Psoas muscle (tissue), 8 donors: ENCODE measurements around the gene UNK. TPM values are rescaled to one million over a fixed set of nuclear protein-coding genes. Genes with fewer than 3 reads are reported as not detected.

Experiments used
- ATAC-seq, 4 donors: fragments of 200-7000 bp; cut with Tn5 transposase; one replicate each; pipeline ENCODE4 v1.9.1; 2020; ENCODE audit warnings: moderate library complexity in 3 of 4, mild to moderate bottlenecking in 2 of 4
- DNase-seq, 2 donors: peaks; one replicate each; pipeline ENCODE4 v3.0.0-alpha.2; 2020
- H3K27ac ChIP-seq: fragments of 200-600 bp; one replicate; pipeline ENCODE4 v1.8.0; 2022
- H3K27me3 ChIP-seq, 3 donors: fragments of 200-600 bp in 1 of 3; one replicate each; pipeline versions ENCODE4 v1.6.1 to v1.8.0; 2013 to 2022; ENCODE audit warnings: low read length in 2 of 3, mild to moderate bottlenecking in 2 of 3, moderate library complexity in 1 of 3; ENCODE audit not compliant: insufficient read depth in 3 of 3
- H3K36me3 ChIP-seq, 2 donors: fragments of 200-600 bp in 1 of 2; one replicate each; pipeline versions ENCODE4 v1.6.1 to v1.8.0; 2013 to 2022; ENCODE audit warnings: low read depth in 1 of 2, mild to moderate bottlenecking in 1 of 2, moderate library complexity in 1 of 2; ENCODE audit not compliant: insufficient read depth in 1 of 2
- H3K4me1 ChIP-seq: fragments of 200-600 bp; one replicate; pipeline ENCODE4 v1.8.0; 2022
- H3K4me3 ChIP-seq: fragments of 200-600 bp; one replicate; pipeline ENCODE4 v1.8.0; 2022; ENCODE audit warnings: mild to moderate bottlenecking
- H3K9me3 ChIP-seq: fragments of 200-600 bp; one replicate; pipeline ENCODE4 v1.8.0; 2022
- WGBS, 3 donors: extraction: QIAGEN DNeasy Blood & Tissue Kit; methylation state at CpG; one replicate each; pipeline versions ENCODE4 v1.1.6 to v1.1.7; 2013; 5-methylcytosine and 5-hydroxymethylcytosine counted together
- intact Hi-C, 2 donors: fragments of 100-400 bp; cut with DNase I; formaldehyde crosslinking; loops; one replicate each; pipeline versions ENCODE4 v1.11.0 to v1.14.2; 2022
- polyA plus RNA-seq, 3 donors: library from polyadenylated mRNA; stranded (reverse); fragments of 200-250 nt; gene quantifications; one replicate each; pipeline ENCODE4 v1.2.3, GENCODE V29; 2013
- total RNA-seq, 4 donors: library from RNA; stranded (reverse); fragmentation: NEBNext Ultra II Directional in 2 of 4; extraction: Animal tissue kit (Norgen Biotek cat#: 25700) in 2 of 4; gene quantifications; one replicate each; pipeline versions ENCODE4 v1.2.1 to v1.2.4, GENCODE V29; 2021 to 2023
- TF ChIP-seq, protein P1 (sequence below): fragments of 200-600 bp; IDR thresholded peaks from one replicate; pipeline ENCODE4 v1.8.0; 2022; ENCODE audit warnings: antibody characterized with exemption
- donor health status: healthy with polysubstance abuse.
- donor health status: DM: no; HTN: no; CAD: no; lungs with moderate emphysema.
- donor health status: Bipolar disorder and iron deficiency.
- donor health status: healthy.
- donor health status: DM: yes; HTN: yes; CAD: no.
- donor health status: DM: no; HTN: no; CAD: no.
- donor health status: DM: no; HTN: no; CAD: no.
- donor health status: DM: yes; HTN: yes; CAD: no.

Gene UNK
- total and polyA plus RNA-seq, 7 donors, result 6.9 to 13.7 (median 8.2) TPM

DNA sequence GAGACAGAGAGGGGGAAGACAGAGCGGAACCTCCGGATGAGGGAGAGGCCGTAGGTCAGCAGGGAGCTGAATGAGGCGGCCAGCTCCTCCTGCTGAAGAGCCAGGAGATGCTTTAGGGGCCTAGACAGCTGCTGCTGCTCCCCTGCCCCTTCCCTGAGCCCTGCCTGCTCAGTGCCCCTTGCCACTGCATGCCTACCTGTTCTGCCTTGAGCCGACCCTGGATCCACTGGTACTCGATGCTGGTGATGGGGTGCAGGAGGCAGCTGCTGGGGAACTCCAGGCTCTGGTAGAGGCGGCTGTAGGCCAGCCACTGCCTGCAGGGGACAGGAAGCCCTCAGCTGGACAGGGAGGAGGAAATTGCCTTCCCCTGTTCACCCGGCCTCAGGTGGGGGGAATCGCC is 52.0 kb downstream of the UNK start:
- DNase-seq, result no peak
- no peak for ATAC-seq
- WGBS, 3 donors, result 83 to 93% (median 93%) methylated on average over 9 of the region's 9 CpGs
- TF ChIP-seq, protein P1, sequence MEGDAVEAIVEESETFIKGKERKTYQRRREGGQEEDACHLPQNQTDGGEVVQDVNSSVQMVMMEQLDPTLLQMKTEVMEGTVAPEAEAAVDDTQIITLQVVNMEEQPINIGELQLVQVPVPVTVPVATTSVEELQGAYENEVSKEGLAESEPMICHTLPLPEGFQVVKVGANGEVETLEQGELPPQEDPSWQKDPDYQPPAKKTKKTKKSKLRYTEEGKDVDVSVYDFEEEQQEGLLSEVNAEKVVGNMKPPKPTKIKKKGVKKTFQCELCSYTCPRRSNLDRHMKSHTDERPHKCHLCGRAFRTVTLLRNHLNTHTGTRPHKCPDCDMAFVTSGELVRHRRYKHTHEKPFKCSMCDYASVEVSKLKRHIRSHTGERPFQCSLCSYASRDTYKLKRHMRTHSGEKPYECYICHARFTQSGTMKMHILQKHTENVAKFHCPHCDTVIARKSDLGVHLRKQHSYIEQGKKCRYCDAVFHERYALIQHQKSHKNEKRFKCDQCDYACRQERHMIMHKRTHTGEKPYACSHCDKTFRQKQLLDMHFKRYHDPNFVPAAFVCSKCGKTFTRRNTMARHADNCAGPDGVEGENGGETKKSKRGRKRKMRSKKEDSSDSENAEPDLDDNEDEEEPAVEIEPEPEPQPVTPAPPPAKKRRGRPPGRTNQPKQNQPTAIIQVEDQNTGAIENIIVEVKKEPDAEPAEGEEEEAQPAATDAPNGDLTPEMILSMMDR, result no peak
- peaks cover 0 to 50% of the 10 kb centered on the region in 2 donors for H3K36me3 ChIP-seq
- no peak overlapping the region for H3K4me3 ChIP-seq
- H3K4me1 ChIP-seq, result no peaks in the 10 kb centered on the region
- H3K9me3 ChIP-seq, result no peaks in the 10 kb centered on the region
- no peaks in the 10 kb centered on the region for H3K27me3 ChIP-seq
- no peak overlapping the region for H3K27ac ChIP-seq
- intact Hi-C loops, result no loop called here

DNA sequence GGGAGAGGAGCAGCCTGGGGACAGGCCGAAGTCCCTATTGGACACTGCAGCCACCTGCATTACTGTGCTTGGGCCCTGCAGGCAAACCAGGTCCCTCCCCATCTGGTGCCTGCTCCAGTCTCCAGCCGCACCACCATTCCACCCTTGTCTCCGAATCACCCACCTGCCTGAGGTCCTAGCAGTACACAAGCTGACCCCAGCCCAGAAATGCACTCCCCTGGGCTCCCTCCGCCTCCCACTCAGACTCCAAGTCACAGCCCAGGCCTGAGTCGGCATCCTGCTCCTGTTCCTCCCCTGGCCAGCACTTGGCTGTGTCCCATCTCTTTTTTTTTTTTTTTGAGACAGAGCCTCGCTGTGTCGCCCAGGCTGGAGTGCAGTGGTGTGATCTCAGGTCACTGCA is 53.3 kb downstream of the UNK start:
- H3K9me3 ChIP-seq, result no peaks in the 10 kb centered on the region
- no peaks in the 10 kb centered on the region for H3K27me3 ChIP-seq
- no peak overlapping the region for H3K27ac ChIP-seq
- H3K4me3 ChIP-seq, result no peak overlapping the region
- intact Hi-C loops, result no loop called here
- no peaks in the 10 kb centered on the region for H3K4me1 ChIP-seq
- H3K36me3 ChIP-seq, result peaks cover 0 to 44% of the 10 kb centered on the region in 2 donors
- no peak for ATAC-seq
- WGBS, 3 donors, result 59 to 71% (median 63%) methylated on average over 7 of the region's 7 CpGs
- DNase-seq, result no peak
- TF ChIP-seq, protein P1, result no peak

DNA sequence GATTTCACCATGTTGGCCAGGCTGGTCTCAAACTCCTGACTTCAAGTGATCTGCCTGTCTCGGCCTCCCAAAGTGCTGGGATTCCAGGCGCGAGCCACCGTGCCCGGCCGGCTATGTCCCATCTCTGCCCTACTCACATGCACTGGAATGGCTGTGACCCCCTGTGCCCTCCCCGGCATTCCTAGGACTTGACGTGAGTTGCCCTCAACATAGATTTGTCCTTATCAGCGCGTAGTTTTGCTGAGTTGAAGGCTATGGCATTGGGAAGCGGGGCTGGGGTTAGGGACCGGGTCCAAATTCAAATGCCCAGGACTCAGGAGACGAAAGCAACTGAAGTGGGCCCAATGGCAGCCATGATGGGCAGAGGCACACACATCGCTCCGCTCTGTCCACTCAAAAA is 53.8 kb downstream of the UNK start:
- Histone ChIP-seq H3K4me1 (no peaks in the 10 kb centered on the region), H3K9me3 (no peaks in the 10 kb centered on the region), H3K36me3 (peaks cover 0 to 39% of the 10 kb centered on the region in 2 donors), H3K27me3 (no peaks in the 10 kb centered on the region), H3K27ac (no peak overlapping the region), H3K4me3 (no peak overlapping the region)
- 94 to 96% (median 95%) methylated on average over 15 of the region's 15 CpGs for WGBS, 3 donors
- TF ChIP-seq, protein P1, result no peak
- DNase-seq (no peak), ATAC-seq (no peak)
- intact Hi-C loops, result no loop called here

DNA sequence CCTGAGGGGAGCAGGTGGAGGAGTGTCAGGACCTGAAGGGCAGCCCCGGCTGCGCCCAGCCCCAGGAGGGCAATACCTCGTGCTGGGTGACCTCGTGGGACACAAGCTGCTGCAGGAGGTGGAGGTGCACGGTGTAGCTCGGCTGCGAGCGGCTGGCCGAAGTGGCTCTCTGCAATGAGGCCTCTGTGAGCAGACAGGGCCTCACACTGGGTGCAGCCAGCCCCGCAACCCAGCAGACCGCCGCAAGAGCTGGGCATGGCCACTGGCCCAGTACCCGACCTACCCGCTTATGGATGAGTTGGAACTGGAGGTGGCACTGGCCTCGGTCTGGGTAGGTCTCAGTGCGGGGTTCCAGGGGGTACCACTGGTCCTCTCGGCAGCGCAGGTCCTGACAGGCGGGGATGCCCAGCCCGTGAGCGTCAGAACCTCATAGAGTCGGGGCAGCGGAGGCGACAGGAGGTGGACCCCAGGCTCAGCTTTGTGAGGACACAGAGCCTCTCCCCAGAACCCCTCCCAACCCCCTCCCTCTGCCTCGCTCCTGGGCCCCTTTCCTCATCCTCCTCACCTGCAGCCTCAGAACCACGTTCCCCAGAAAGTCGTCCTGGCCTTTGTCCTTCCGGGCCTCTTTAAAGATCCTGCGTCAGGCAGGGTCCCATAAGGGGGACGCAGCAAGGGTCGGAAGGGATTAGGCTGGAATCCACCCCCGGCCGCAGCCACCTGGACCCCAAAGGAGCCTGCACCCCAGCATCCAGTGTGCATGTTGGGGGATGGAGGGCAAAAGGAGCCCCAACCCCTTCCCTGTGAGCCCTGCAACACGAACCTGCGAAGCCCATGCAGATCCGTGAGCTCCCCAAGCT is 55.6 kb downstream of the UNK start:
- no peak overlapping the region for H3K27ac ChIP-seq
- 90 to 93% (median 91%) methylated on average over 33 to 36 of the region's 36 CpGs for WGBS, 3 donors
- intact Hi-C loops, result no loop called here
- peaks cover 0 to 33% of the 10 kb centered on the region in 2 donors for H3K36me3 ChIP-seq
- no peaks in the 10 kb centered on the region for H3K27me3 ChIP-seq
- H3K4me1 ChIP-seq, result peaks cover 7% of the 10 kb centered on the region
- H3K4me3 ChIP-seq, result no peak overlapping the region
- DNase-seq (no peak), ATAC-seq (no peak)
- H3K9me3 ChIP-seq, result no peaks in the 10 kb centered on the region
- TF ChIP-seq, protein P1, result no peak

DNA sequence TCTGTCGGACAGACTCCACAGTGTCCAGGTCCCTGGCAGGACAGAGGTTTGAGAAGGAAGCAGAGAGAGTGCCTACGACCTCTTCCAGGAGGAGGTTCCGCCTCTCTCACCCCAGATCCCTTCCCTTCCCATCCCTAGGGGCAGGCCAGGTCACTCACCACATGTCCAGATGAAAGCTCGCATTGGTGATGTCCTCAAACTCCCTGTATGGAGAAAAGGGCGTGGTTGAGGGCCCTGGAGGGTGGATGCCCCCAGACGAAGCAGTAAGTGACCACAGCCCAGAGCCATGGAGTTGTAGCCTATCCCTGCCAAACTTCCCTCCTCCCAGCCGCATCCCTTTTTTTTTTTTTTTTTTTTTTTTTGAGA is 56.2 kb downstream of the UNK start:
- Histone ChIP-seq H3K36me3 (peaks cover 0 to 29% of the 10 kb centered on the region in 2 donors), H3K27ac (no peak overlapping the region), H3K4me3 (no peak overlapping the region), H3K9me3 (no peaks in the 10 kb centered on the region), H3K27me3 (no peaks in the 10 kb centered on the region), H3K4me1 (peaks cover 13% of the 10 kb centered on the region)
- intact Hi-C loops, result no loop called here
- TF ChIP-seq, protein P1, result no peak
- no peak for ATAC-seq
- no peak for DNase-seq
- 73 to 84% (median 74%) methylated on average over 7 of the region's 7 CpGs for WGBS, 3 donors
